Heart left ventricle (tissue), 16 donors: ENCODE data around the gene DGAT2. TPM values are rescaled to one million over a fixed set of nuclear protein-coding genes. Genes with fewer than 3 reads are reported as not detected.

Experiments used
- ATAC-seq, 4 donors: fragments of 200-7000 bp; cut with Tn5 transposase; one replicate each; pipeline ENCODE4 v1.9.1; 2020 to 2022; ENCODE audit warnings: moderate library complexity in 4 of 4, mild to moderate bottlenecking in 3 of 4, moderate number of reproducible peaks in 1 of 4
- DNase-seq, 5 donors: peaks; one replicate each; pipeline ENCODE4 v3.0.0-alpha.2; 2020
- H3K27ac ChIP-seq, 12 donors: fragments of 200-600 bp; sonication (generic) in 4 of 12; one replicate each; pipeline versions ENCODE4 v1.5.0 to v1.8.0; 2016 to 2022; ENCODE audit warnings: mild to moderate bottlenecking in 2 of 12
- H3K27me3 ChIP-seq, 9 donors: fragments of 200-600 bp; sonication (generic) in 2 of 9; one replicate each; pipeline versions ENCODE4 v1.5.1 to v1.8.0; 2016 to 2022; ENCODE audit warnings: mild to moderate bottlenecking in 3 of 9
- H3K36me3 ChIP-seq, 9 donors: fragments of 200-600 bp; sonication (generic) in 2 of 9; one replicate each; pipeline versions ENCODE4 v1.5.0 to v1.8.0; 2018 to 2022; ENCODE audit warnings: mild to moderate bottlenecking in 2 of 9
- H3K4me1 ChIP-seq, 12 donors: fragments of 200-600 bp; sonication (generic) in 4 of 12; one replicate each; pipeline versions ENCODE4 v1.5.0 to v1.8.0; 2016 to 2022; ENCODE audit warnings: mild to moderate bottlenecking in 3 of 12
- H3K4me3 ChIP-seq, 12 donors: fragments of 200-600 bp; sonication (generic) in 4 of 12; one replicate each; pipeline versions ENCODE4 v1.5.0 to v1.8.0; 2017 to 2022; ENCODE audit warnings: mild to moderate bottlenecking in 9 of 12, moderate library complexity in 4 of 12
- H3K9me3 ChIP-seq, 12 donors: fragments of 200-600 bp; sonication (generic) in 4 of 12; one replicate each; pipeline versions ENCODE4 v1.5.0 to v1.8.0; 2016 to 2022; ENCODE audit warnings: mild to moderate bottlenecking in 1 of 12
- CTCF ChIP-seq, 12 donors: fragments of 200-600 bp; sonication (generic) in 4 of 12; IDR thresholded peaks; one replicate each; pipeline versions ENCODE4 v1.5.0 to v1.8.0; 2018 to 2022; ENCODE audit warnings: antibody characterized with exemption in 12 of 12, mild to moderate bottlenecking in 5 of 12
- POLR2A ChIP-seq, 2 donors: fragments of 450-650 bp; IDR thresholded peaks; one replicate each; pipeline ENCODE4 v1.6.1; 2017; ENCODE audit warnings: antibody characterized with exemption in 2 of 2, mild to moderate bottlenecking in 2 of 2, moderate library complexity in 2 of 2
- WGBS, 4 donors: extraction: QIAGEN DNeasy Blood & Tissue Kit in 2 of 4; methylation state at CpG; one replicate each; pipeline versions ENCODE4 v1.1.5 to v1.1.7; 2013 to 2018; 5-methylcytosine and 5-hydroxymethylcytosine counted together
- intact Hi-C, 10 donors: fragments of 100-400 bp; cut with DNase I; formaldehyde crosslinking; loops; one replicate each; pipeline versions ENCODE4 v1.11.1 to v1.14.2; 2022
- polyA plus RNA-seq, 2 donors: library from polyadenylated mRNA; stranded (reverse); fragments of 200-250 nt; gene quantifications; one replicate each; pipeline ENCODE4 v1.2.3, GENCODE V29; 2013
- total RNA-seq, 9 donors: library from RNA; depleted of rRNA in 2 of 9; stranded (reverse); fragments of >200 nt in 2 of 9; fragmentation: NEBNext Ultra II Directional in 3 of 9; extraction: Animal tissue kit (Norgen Biotek cat#: 25700) in 3 of 9; gene quantifications; one replicate each; pipeline versions ENCODE4 v1.1.0 to v1.2.4, GENCODE V29; 2016 to 2023
- donor health status: ischemic (EF 13 %, LVEDD 7.1; RV severe dilation, severe dysfunction).
- donor health status: healthy with polysubstance abuse.
- donor health status: DM: no; HTN: yes; CAD: no.
- donor health status: DM: no; HTN: no; CAD: no.
- donor health status: ischemic (EF 25% LVEDD 6.9; RV normal size, moderate dysfunction).
- donor health status: ischemic (EF 25% LVEDD 5.7; RV mildly dilated, moderate dysfunction).
- donor health status: healthy.
- donor health status: DM: yes; HTN: yes; CAD: no.
- donor health status: ischemic (EF 35%, LVEDD 5.7; RV mildly dilated, moderate dysfunction).
- donor health status: nonischemic (EF 11% LVEDD 7.7; RV severe dilation, severe dysfunction).
- donor health status: DM: yes; HTN: yes; CAD: no.
- donor health status: PGD.
- donor health status: ischemic (EF 29% LVEDD 5.4; RV normal size, mild dysfunction).
- donor health status: nonischemic (EF 23%, LVEDD 6.1; RV moderate dilation, normal function).

Gene DGAT2
- total and polyA plus RNA-seq, 11 donors, result 4.0 to 48.3 (median 8.3) TPM

- Histone ChIP-seq H3K36me3 (no peaks in the 10 kb centered on the region), H3K4me1 (peaks cover 0 to 21% (median 4%) of the 10 kb centered on the region in 12 donors), H3K9me3 (no peaks in the 10 kb centered on the region), H3K27ac (no peak overlapping the region), H3K27me3 (no peaks in the 10 kb centered on the region), H3K4me3 (no peak overlapping the region)
- DNase-seq (no peak), ATAC-seq (no peak)
- 86 to 89% (median 87%) methylated on average over 2 to 3 of the region's 3 CpGs for WGBS, 4 donors
- TF ChIP-seq CTCF (IDR thresholded peaks at IDR 0.05) (no peak), POLR2A (IDR thresholded peaks at IDR 0.05) (no peak)
- intact Hi-C loops, result no loop called here
These were observed 20.9 kb downstream of the DGAT2 start for GRCh38 chr11:75789521-75789920.

GRCh38 chr11:75790986-75791385 lies 22.4 kb downstream of the DGAT2 start:
- 84 to 93% (median 87%) methylated on average over 2 of the region's 2 CpGs for WGBS, 4 donors
- DNase-seq (no peak), ATAC-seq (no peak)
- Histone ChIP-seq H3K27me3 (no peaks in the 10 kb centered on the region), H3K27ac (no peak overlapping the region), H3K4me1 (peaks cover 0 to 26% (median 4%) of the 10 kb centered on the region in 12 donors), H3K4me3 (no peak overlapping the region), H3K9me3 (no peaks in the 10 kb centered on the region), H3K36me3 (no peaks in the 10 kb centered on the region)
- TF ChIP-seq POLR2A (IDR thresholded peaks at IDR 0.05) (no peak), CTCF (IDR thresholded peaks at IDR 0.05) (no peak)
- intact Hi-C loops, result no loop called here

- no peak for DNase-seq
- peak overlapping the region in 5 of 12 donors; percentile 36 to 66 (median 49) for H3K27ac ChIP-seq
- WGBS, 4 donors, result 87 to 90% (median 90%) methylated on average over 5 to 6 of the region's 6 CpGs
- no peak overlapping the region for H3K4me3 ChIP-seq
- ATAC-seq, result no peak
- H3K36me3 ChIP-seq, result no peaks in the 10 kb centered on the region
- H3K27me3 ChIP-seq, result no peaks in the 10 kb centered on the region
- intact Hi-C loops, result no loop called here
- H3K4me1 ChIP-seq, result peaks cover 0 to 26% (median 4%) of the 10 kb centered on the region in 12 donors
- TF ChIP-seq POLR2A (IDR thresholded peaks at IDR 0.05), result no peak
- no peak for TF ChIP-seq CTCF (IDR thresholded peaks at IDR 0.05)
- no peaks in the 10 kb centered on the region for H3K9me3 ChIP-seq
These were observed 23.7 kb downstream of the DGAT2 start for GRCh38 chr11:75792127-75792731.

GRCh38 chr11:75792997-75793800 lies 24.6 kb downstream of the DGAT2 start:
- TF ChIP-seq CTCF (IDR thresholded peaks at IDR 0.05) (no peak), POLR2A (IDR thresholded peaks at IDR 0.05) (no peak)
- 55 to 62% (median 58%) methylated on average over 12 of the region's 12 CpGs for WGBS, 4 donors
- Histone ChIP-seq H3K27ac (peak overlapping the region in 8 of 12 donors; percentile 3 to 66 (median 44)), H3K4me3 (no peak overlapping the region), H3K9me3 (no peaks in the 10 kb centered on the region), H3K36me3 (no peaks in the 10 kb centered on the region), H3K27me3 (no peaks in the 10 kb centered on the region), H3K4me1 (peaks cover 0 to 26% (median 4%) of the 10 kb centered on the region in 12 donors)
- DNase-seq, result peak in 3 of 5 donors; percentile 24 to 76 (median 50)
- peak; percentile 45 to 83 (median 70) for ATAC-seq
- intact Hi-C loops, result no loop called here
